RKO (cell line): Measurements from ENCODE around the gene GALNT17.

Experiments
- DNase-seq: peaks from one replicate; pipeline ENCODE4 v3.0.0-alpha.2; 2016; ENCODE audit warnings: low spot score

Gene GALNT17

DNA sequence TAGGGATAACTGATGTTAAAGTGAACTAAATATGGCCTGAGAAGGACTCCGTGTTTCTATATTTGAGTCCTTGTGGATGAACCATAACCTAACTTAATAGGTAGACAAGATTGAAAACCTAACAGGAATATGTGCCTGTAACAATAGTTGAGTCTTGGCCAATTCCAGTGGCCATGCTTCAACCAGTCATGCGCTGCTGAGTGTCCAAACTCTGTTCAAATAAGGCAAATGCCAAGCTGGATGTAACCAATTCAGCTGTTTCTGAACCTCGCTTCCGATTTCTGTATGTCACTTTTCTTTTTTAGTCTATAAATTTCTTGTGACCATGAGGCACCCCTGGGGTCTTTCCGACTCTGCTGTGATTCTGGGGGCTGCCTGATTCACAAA, 608.2 kb downstream of the GALNT17 start:
- DNase-seq, result no peak

DNA sequence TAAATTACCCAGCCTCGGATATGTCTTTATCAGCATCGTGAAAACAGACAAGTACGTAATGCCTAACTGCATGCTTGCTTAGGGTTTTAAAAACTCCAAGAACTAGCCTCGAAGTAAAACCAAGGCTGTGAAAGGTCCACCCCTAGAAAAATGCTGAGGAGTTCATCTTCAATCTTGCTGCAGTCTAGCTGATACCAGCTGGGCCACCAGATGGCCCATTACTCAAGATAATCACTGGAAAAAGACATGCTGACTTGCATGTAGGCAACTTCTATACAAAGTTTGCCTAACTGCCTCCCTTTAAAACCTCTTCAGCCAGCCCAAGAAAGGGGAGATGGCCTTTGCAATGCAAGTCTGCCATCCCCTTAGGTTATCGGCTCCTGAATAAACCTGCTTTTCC, 614.1 kb downstream of the GALNT17 start:
- no peak for DNase-seq

DNA sequence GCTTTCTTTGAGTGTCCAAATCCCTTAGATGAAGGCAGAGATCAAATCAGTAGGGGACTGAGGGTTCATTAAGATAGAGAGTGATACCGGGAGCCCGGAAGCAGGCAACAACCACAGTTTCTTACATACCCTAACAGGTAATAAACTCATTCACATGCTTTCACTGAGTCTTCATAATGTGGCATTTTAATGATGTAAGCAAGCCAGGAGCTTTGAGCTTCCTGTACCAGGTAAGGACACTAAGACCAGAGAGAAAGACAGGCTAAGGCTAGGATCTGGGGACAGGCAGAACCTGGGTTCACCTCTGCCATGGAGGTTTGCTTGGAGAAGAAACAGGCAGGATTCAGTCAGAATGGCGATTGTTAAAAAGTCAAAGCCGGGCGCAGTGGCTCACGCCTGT, 618.3 kb downstream of the GALNT17 start:
- DNase-seq, result no peak

DNA sequence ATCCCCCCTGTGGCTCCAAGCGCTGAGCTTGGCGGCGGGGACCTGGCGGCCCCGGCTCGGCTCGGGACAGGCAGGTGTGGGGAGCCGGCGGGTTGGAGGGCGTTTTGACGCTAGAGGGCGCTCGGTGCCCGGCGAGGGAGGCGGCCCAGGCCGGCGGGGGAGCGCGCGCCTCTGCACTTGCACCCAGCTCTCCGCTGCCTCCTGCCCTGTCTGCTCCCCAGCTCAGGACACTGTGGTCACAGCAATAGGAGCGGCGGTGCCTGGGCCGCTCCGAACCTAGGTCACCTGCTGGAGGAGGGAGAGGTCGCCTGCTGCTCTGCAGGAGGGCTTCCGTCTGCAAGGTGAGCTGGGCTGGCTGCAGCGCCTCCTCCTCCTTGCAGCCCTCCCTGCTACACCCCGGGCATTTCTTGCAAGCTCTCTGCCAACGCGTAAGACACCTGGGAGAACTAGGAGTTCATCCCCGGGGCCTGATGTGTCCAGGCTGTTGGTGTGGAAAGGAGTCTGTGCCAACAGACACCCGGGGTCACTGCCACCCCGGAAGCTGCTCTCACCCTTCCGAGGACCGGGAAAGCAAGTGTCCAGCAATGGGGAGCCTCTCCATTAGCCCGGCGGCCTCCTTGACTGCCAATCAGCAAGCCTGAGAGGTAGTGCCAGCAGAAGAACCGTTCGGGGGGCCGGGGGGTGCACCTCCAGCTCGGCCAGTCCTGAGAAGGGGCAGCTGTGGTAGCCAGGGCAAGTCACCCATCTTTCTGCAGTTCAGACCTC, 620.4 kb downstream of the GALNT17 start:
- DNase-seq, result no peak

DNA sequence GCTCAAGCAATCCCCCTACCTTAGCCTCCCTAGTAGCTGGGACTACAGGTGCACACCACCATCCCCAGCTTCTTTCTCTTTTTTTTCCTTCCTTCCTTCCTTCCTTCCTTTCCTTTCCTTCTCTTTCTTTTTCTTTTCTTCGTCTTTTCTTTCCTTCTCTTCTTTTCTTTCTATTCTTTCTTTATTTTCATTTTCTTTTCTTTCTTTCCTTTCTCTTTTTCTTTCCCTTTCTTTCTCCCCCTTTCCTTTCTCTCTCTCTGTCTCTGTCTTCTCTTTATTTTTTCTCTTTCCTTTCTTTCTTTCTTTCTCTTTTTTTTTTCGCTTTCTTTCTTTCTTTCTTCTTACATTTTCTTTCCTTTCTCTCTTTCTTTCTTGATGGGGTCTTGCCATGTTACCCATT, 621.3 kb downstream of the GALNT17 start:
- DNase-seq, result no peak

DNA sequence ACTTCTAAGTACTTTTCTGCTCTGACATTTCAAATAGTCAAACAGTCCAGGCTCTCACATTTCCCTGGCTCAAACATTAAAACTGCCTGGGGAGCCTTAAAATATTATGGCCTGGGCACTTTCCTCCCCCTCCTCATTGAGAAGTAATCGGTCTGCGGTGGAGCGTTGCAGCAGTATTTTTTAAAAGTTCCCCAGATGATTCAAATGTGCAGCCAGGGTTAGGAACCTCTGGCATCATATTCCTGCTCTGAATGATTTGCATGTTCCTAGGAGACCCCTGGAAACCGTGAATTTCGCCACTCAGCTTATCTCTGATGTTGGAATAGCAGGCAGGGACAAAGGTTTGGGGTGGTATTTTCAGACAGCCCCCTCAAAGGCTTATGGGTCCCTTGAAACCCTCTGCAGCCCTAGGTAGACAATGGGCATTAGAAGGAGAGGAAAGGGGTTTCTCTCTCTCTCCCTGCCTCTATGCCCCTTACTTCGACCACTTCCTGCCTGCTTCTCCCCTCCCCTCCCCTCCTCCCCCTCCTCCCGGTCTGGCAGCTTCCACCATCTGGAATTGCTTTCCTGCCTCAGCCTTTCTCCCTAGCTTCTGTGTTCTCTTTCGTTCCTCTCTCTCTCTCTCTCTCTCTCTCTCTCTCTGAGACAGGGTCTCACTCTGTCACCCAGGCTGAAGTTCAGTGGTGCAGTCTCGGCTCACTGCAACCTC, 622.2 kb downstream of the GALNT17 start:
- no peak for DNase-seq

DNA sequence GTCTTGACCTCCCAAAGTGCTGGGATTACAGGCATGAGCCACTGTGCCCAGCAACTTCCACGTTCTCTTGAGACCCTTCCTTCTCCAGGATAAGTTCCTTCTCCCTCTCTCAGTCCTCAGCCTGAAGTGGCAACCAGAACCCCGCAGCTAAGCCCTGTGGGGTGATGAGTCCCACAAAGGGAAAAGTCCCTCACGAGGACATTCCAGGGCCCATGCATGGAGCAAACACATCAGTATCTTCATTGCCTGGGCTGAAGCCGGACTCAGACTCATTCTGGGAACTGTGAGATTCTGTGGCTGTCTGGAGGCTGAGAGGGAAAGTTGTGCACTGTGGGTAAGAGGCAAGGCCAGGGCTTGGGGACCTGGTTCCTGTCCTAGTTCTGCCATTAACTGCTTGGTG, 622.9 kb downstream of the GALNT17 start:
- no peak for DNase-seq

DNA sequence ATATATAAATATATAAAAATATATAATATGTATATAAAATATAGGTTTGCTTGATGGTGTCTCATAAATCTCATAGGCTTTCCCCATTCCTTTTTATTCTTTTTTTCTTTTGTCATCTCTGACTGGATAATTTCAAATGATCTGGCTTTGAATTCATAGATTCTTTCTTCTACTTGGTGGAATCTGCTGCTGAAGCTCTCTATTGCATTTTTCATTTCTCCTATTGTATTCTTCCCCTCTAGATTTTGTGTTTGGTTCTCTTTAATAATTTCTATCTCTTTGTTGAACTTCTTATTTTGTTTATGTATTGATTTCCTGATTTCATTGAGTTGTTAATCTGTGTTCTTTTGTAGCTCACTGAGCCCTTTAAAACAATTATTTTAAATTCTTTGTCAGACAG, 629.4 kb downstream of the GALNT17 start:
- DNase-seq, result no peak
